ENCODE data around the gene PBX2.
A peak's percentile ranks its signal among the peaks of the same experiment; 100 is the strongest.

PBX2 gene

DNA sequence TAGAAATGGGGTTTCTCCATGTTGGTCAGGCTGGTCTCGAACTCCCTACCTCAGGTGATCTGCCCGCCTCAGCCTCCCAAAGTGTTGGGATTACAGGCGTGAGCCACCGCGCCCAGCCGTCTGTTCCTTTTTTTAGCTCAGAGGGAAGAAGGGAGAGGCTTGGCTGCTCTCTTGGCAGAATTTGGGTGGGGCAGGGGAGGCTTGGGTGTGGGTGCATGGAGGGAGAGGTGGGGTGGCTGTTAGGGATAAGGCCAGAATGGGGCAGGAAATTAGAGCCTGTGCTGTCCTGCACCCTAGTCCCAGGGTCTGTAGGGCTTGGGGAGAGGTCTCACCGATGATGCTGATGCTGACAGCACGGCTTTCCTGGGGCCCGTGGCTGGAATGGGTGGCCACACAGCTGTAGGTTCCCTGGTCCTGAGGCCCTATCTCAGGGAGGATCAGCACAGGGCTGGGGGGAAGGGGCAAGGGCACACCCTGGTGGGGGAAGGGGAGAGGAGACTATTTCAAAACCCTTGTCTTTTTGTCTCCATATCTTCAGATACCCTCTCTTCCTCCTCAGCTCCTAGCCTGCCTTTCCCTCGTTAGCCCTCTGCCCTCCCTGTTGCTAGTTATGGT, 8.0 kb downstream of the PBX2 start:
- TF ChIP-seq, protein P1, sequence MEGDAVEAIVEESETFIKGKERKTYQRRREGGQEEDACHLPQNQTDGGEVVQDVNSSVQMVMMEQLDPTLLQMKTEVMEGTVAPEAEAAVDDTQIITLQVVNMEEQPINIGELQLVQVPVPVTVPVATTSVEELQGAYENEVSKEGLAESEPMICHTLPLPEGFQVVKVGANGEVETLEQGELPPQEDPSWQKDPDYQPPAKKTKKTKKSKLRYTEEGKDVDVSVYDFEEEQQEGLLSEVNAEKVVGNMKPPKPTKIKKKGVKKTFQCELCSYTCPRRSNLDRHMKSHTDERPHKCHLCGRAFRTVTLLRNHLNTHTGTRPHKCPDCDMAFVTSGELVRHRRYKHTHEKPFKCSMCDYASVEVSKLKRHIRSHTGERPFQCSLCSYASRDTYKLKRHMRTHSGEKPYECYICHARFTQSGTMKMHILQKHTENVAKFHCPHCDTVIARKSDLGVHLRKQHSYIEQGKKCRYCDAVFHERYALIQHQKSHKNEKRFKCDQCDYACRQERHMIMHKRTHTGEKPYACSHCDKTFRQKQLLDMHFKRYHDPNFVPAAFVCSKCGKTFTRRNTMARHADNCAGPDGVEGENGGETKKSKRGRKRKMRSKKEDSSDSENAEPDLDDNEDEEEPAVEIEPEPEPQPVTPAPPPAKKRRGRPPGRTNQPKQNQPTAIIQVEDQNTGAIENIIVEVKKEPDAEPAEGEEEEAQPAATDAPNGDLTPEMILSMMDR (IDR thresholded peaks at IDR 0.05; ENCODE audit: low read depth, low read length): no peak
- TF ChIP-seq, protein P2, sequence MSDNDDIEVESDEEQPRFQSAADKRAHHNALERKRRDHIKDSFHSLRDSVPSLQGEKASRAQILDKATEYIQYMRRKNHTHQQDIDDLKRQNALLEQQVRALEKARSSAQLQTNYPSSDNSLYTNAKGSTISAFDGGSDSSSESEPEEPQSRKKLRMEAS (IDR thresholded peaks at IDR 0.05; ENCODE audit: low read depth, low read length): no peak
- TF ChIP-seq MYC (IDR thresholded peaks at IDR 0.05; ENCODE audit: low read depth, low read length) (no peak), POLR2A (IDR thresholded peaks at IDR 0.05; ENCODE audit: extremely low read depth, insufficient read length) (no peak)
- no peak for DNase-seq (ENCODE audit: low read depth)
- no peak overlapping the region for H3K4me3 ChIP-seq (ENCODE audit: low read depth, low read length)

DNA sequence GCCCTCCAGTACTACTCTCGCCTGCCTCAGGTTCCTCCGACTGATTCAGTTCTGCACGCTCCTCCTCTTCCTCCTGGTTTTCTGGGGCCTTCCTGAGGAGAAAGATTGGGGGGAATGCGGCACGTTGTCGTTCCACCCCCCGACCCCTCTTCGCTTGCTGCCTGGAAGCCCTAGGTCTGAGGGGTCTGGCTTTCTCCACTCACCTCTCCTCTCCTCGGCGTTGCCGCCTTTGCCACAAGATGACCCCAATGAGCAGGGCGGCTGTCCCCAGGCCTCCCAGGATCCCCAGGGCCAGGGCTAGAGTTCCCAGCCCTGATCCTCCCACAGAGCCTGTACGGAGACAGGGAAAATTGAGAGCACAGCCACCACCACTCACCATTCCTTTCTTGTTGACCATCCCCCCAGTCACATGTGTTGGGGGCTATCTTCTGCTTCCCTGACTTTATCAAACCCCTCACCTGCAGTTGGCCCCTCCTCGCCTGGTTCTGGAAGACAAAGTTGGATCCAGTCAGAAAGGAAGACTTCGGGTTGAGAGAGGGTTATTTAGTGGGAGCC, 8.8 kb downstream of the PBX2 start:
- H3K4me3 ChIP-seq (ENCODE audit: low read depth, low read length): no peak overlapping the region
- TF ChIP-seq, protein P2 (IDR thresholded peaks at IDR 0.05; ENCODE audit: low read depth, low read length): no peak
- TF ChIP-seq MYC (IDR thresholded peaks at IDR 0.05; ENCODE audit: low read depth, low read length) (no peak), POLR2A (IDR thresholded peaks at IDR 0.05; ENCODE audit: extremely low read depth, insufficient read length) (no peak)
- TF ChIP-seq, protein P1 (IDR thresholded peaks at IDR 0.05; ENCODE audit: low read depth, low read length): no peak
- DNase-seq (ENCODE audit: low read depth): no peak

DNA sequence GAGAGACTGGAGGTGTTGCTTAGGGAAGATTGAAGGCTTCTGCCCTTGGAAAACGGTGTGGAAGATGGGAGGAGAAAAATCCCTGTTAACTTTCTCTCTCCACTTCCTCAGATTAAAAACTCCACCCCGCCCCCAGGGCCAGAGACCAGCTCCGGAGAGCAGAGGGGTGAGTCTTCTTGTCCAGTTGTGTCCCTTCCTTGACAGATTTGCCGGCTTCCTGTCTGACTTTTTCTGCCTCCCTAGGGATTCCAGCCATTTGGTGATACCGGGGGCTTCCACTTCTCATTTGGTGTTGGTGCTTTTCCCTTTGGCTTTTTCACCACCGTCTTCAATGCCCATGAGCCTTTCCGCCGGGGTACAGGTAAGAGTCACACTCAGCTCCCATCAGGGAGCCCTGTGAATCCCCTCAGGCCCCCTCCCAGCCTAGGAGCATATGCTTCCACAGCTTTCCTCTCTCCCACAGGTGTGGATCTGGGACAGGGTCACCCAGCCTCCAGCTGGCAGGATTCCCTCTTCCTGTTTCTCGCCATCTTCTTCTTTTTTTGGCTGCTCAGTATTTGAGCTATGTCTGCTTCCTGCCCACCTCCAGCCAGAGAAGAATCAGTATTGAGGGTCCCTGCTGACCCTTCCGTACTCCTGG, 10.1 kb downstream of the PBX2 start:
- TF ChIP-seq POLR2A (IDR thresholded peaks at IDR 0.05; ENCODE audit: extremely low read depth, insufficient read length) (no peak), MYC (IDR thresholded peaks at IDR 0.05; ENCODE audit: low read depth, low read length) (no peak)
- TF ChIP-seq, protein P2 (IDR thresholded peaks at IDR 0.05; ENCODE audit: low read depth, low read length): no peak
- TF ChIP-seq, protein P1 (IDR thresholded peaks at IDR 0.05; ENCODE audit: low read depth, low read length): no peak
- DNase-seq (ENCODE audit: low read depth): no peak
- peak overlapping the region; percentile 96 for H3K4me3 ChIP-seq (ENCODE audit: low read depth, low read length)

DNA sequence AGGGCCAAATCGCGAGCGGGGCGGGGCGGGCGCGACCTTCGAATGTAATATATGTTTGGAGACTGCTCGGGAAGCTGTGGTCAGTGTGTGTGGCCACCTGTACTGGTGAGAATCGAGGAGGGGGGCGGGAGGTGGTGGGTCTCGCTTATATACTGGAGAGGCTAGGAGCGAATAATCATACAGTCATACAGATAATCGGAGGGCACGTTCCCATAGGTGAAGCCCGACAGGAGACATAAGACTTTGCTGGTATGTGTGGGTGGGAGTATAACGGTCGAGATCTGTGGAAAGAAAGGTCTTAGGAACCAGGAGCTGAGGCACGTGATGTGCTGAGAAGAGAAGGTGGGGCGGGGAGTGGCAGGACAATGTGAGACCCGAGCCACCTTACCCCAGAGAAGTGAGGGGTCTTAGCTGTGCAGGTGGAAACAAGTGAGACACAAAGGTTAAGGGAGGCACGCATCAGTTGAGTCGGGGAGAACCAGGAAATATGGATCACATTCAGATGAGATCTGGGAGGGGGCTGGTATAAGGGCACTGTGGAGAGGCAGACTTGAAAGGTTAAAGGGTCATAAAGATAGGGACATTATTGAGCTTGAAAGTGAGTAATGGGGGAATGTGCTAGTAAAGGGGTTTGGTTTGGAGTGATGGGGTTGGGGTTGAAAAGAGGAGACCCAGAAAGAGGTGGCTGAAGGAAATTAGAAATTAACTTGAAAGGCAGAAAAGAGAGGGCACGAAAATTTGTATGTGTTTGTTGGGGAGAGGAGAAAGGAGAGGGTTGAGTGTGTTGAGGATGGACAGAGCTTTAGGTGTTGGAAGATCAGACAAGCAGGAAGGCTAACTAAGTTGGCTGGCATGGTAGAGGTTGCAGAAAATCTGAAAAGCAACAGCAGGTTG, 11.2 kb downstream of the PBX2 start:
- no peak for TF ChIP-seq POLR2A (IDR thresholded peaks at IDR 0.05; ENCODE audit: extremely low read depth, insufficient read length)
- TF ChIP-seq, protein P1 (IDR thresholded peaks at IDR 0.05; ENCODE audit: low read depth, low read length): no peak
- TF ChIP-seq, protein P2 (IDR thresholded peaks at IDR 0.05; ENCODE audit: low read depth, low read length): peak; percentile 34; the same call in 1 of the 2 replicates
- TF ChIP-seq MYC (IDR thresholded peaks at IDR 0.05; ENCODE audit: low read depth, low read length): peak; percentile 30; the same call in 1 of the 2 replicates
- no peak for DNase-seq (ENCODE audit: low read depth)
- H3K4me3 ChIP-seq (ENCODE audit: low read depth, low read length): peak overlapping the region; percentile 96

DNA sequence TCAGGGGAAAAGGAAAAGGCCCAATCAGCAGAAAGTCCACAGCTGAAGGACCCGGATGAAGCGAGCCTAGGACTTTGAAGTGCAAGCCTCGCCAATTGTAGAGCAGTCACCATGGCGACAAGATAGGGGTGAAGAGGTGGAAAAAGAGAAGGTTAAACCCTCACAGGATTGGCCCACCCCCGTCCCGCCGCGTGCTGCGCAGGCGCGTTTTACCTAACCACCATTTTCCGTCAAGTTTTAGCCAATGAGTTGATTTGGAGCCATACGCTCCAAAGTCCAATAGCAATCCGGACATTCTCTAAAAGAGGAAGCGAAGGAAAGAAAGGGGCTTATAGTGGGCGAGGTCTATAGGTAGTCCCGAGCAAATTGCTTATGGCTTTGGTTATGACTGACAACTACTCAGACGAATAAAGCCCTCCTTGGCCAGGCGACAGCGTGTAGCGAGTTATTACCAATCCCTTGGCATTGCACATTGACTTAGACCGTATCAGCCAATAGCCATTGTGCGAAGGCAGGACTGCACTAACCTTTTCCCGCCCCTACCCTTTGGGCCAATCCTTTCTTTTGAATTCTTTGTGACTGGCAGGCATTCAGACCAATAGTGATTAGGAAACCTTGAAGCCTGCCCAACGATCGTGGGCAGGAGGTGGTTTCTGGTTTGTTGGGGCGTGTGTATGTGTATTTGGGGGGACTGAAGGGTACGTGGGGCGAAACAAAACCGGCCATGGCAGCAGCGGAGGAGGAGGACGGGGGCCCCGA, 12.0 kb downstream of the PBX2 start, which contains the start of gene RNF5:
Gene RNF5, plus strand, starts transcription at position 618 of the 759 bp plus-strand sequence. Its CDS starts 107 bp downstream, at position 725.
- TF ChIP-seq POLR2A (IDR thresholded peaks at IDR 0.05; ENCODE audit: extremely low read depth, insufficient read length): peak; percentile 47
- TF ChIP-seq MYC (IDR thresholded peaks at IDR 0.05; ENCODE audit: low read depth, low read length): peak; percentile 34; the same call in 1 of the 2 replicates
- TF ChIP-seq, protein P2 (IDR thresholded peaks at IDR 0.05; ENCODE audit: low read depth, low read length): peak; percentile 82
- TF ChIP-seq, protein P1 (IDR thresholded peaks at IDR 0.05; ENCODE audit: low read depth, low read length): no peak
- peak; percentile 100 for DNase-seq (ENCODE audit: low read depth)
- peak within 1 kb of the TSS; percentile 96 for H3K4me3 ChIP-seq (ENCODE audit: low read depth, low read length)

All from NB4 (cell line).